OCI-LY3 (cell line): ENCODE measurements around the gene NAV2.

ENCODE experiments used
- EZH2phosphoT487 ChIP-seq: fragments of 200-600 bp; shearing (Covaris generic); IDR thresholded peaks from 2 replicates; pipeline ENCODE4 v1.6.1; 2018; ENCODE audit warnings: antibody characterized with exemption, mixed run types, low read depth
- TF ChIP-seq, protein P1 (sequence below): fragments of 200-600, 300-600 bp; sonication (generic); IDR thresholded peaks from 2 replicates; pipeline ENCODE4 v1.5.1; 2014; ENCODE audit warnings: antibody characterized with exemption, low read length, low read depth

DNA sequence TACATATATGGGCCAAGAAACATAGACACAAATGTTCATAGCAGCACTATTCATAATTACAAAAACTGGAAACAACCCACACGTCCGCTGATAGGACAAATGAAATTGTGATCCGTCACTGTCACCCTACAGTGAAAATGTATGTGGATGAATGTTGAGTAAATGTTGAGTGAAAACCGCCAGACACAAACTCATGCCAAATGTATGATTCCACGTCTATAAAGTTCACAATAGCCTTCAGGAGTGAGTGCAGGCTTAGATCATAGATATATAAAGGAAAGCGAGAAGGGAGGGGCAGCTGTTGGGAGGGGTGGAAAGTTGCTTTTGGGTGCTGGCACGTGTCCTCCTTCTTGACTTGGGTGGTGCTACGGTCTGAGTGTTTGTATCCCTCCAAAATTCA, 414.1 kb downstream of the NAV2 start:
- TF ChIP-seq, protein P1, sequence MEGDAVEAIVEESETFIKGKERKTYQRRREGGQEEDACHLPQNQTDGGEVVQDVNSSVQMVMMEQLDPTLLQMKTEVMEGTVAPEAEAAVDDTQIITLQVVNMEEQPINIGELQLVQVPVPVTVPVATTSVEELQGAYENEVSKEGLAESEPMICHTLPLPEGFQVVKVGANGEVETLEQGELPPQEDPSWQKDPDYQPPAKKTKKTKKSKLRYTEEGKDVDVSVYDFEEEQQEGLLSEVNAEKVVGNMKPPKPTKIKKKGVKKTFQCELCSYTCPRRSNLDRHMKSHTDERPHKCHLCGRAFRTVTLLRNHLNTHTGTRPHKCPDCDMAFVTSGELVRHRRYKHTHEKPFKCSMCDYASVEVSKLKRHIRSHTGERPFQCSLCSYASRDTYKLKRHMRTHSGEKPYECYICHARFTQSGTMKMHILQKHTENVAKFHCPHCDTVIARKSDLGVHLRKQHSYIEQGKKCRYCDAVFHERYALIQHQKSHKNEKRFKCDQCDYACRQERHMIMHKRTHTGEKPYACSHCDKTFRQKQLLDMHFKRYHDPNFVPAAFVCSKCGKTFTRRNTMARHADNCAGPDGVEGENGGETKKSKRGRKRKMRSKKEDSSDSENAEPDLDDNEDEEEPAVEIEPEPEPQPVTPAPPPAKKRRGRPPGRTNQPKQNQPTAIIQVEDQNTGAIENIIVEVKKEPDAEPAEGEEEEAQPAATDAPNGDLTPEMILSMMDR, result no peak
- TF ChIP-seq EZH2phosphoT487, result no peak
